Measurements from ENCODE around the gene TARBP1. TPM values are rescaled to one million over a fixed set of nuclear protein-coding genes. Genes with fewer than 3 reads are reported as not detected.
A peak's percentile ranks its signal among the peaks of the same experiment; 100 is the strongest.

TARBP1 gene
- total RNA-seq, 2 experiments from 2014 or later: 53.9 to 61.3 TPM

DNA sequence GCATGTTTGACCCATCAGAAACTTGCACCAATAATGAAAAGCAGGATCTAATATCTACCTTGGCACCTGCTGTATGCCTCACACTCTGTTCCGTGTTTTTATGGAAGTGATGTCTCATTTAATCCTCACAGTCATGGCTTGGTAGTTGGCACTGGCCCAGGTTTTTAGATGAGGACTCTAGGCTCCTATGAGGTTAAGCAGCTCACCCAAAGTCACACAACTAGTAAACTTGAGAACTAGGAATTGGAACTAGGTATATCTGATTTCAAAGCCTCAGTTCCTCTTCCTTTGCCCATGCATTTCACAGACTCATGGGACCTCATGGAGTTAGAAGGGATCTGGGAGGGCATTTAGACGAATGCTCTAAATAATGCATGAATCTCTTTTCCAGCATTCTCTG lies 21.3 kb upstream of the TARBP1 start:
- Mint-ChIP-seq H3K4me3 (no peak overlapping the region), H3K36me3 (ENCODE audit: low read depth) (peaks cover 14% of the 10 kb centered on the region), H3K9me3 (peaks cover 14% of the 10 kb centered on the region), H3K27ac (peak overlapping the region; percentile 82), H3K27me3 (peaks cover 6% of the 10 kb centered on the region), H3K4me1 (ENCODE audit: low read depth) (peaks cover 62% of the 10 kb centered on the region)
- TF ChIP-seq, protein P1, sequence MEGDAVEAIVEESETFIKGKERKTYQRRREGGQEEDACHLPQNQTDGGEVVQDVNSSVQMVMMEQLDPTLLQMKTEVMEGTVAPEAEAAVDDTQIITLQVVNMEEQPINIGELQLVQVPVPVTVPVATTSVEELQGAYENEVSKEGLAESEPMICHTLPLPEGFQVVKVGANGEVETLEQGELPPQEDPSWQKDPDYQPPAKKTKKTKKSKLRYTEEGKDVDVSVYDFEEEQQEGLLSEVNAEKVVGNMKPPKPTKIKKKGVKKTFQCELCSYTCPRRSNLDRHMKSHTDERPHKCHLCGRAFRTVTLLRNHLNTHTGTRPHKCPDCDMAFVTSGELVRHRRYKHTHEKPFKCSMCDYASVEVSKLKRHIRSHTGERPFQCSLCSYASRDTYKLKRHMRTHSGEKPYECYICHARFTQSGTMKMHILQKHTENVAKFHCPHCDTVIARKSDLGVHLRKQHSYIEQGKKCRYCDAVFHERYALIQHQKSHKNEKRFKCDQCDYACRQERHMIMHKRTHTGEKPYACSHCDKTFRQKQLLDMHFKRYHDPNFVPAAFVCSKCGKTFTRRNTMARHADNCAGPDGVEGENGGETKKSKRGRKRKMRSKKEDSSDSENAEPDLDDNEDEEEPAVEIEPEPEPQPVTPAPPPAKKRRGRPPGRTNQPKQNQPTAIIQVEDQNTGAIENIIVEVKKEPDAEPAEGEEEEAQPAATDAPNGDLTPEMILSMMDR (IDR thresholded peaks at IDR 0.05): no peak
- intact Hi-C loops (cut with micrococcal nuclease): loop anchor here (2.0 to 5.0 kb wide), 2 partner anchors 99 to 222 kb away; no protein-coding TSS in a partner anchor
- CTCF ChIA-PET: interaction anchor here (0.8 to 3.0 kb wide), 24 partner anchors 10 to 606 kb away, joined by 3 to 18 read pairs (median 5); partner anchors contain the start of gene IRF2BP2
- peak; percentile 55 for DNase-seq
- POLR2A ChIA-PET: interaction anchor here (0.5 to 4.0 kb wide), 12 partner anchors 13 to 464 kb away, joined by 3 to 27 read pairs (median 4); partner anchors contain the start of gene IRF2BP2
- ATAC-seq: no peak

DNA sequence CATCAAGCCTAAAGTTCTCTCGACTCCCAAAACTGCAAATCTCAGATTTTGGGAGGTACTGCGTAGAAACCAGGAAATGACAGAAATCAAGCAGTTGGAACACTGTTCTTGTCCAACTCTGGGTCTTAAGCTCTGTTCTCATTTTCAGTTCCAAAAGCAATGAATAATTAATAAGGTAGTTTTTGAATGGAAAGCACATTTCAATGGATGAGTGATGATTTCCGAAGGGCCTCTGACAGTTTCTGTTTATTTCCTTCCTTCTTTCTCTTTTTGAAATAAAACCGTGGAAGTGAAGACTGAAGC lies 20.9 kb upstream of the TARBP1 start:
- peak overlapping the region; percentile 82 for H3K27ac Mint-ChIP-seq
- H3K4me1 Mint-ChIP-seq (ENCODE audit: low read depth): peaks cover 62% of the 10 kb centered on the region
- H3K27me3 Mint-ChIP-seq: peaks cover 6% of the 10 kb centered on the region
- TF ChIP-seq, protein P1 (IDR thresholded peaks at IDR 0.05): no peak
- ATAC-seq: no peak
- no peak overlapping the region for H3K4me3 Mint-ChIP-seq
- H3K36me3 Mint-ChIP-seq (ENCODE audit: low read depth): peaks cover 14% of the 10 kb centered on the region
- intact Hi-C loops (cut with micrococcal nuclease): loop anchor here (2.0 to 10.0 kb wide), 5 partner anchors 99 to 577 kb away; no protein-coding TSS in a partner anchor
- CTCF ChIA-PET: interaction anchor here (0.6 to 3.0 kb wide), 36 partner anchors 9 to 917 kb away, joined by 3 to 18 read pairs (median 4); no protein-coding TSS in a partner anchor
- no peak for DNase-seq
- peaks cover 14% of the 10 kb centered on the region for H3K9me3 Mint-ChIP-seq
- POLR2A ChIA-PET: interaction anchor here (1.3 to 4.0 kb wide), 6 partner anchors 13 to 110 kb away, joined by 4 to 27 read pairs (median 4); partner anchors contain the start of gene IRF2BP2

DNA sequence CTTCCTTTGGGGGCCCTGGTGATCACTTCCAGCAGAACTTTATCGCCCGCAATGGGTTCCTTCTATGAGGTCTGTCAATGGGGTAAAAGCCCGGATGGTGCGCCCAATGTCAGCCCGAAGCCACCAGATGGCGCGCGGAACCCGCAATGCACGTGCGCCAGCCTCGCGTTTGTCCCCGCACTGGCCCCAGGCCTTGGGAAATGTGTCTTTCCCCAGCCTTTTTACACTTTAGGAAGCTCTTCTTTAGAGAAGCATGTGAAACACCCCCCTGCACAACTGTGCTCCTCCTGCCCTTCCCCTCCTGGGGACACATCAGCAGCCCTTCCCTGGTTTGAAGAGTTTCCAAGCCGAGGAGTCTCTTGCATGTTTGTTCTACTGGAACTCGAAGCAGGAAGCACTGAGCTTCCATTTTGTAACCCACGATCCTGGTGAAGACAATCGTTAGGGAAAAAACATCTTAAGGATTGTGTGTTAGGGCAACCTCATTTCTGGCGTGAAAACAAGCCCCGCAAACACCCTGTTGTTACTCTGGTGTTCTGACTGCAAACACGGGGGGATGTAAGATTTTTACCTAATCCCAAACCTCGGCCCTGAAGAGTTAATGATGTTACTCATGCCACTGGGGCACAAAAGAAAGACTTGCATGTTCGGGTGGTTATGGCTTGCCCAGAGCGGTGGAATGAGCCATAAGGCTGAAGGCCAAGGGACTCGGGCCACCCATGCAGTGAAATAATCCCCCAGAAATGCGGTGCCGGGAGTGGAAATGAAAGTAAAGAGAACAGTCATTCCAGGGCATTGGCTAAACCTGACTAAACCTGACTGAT lies 20.4 kb upstream of the TARBP1 start:
- peaks cover 64% of the 10 kb centered on the region for H3K4me1 Mint-ChIP-seq (ENCODE audit: low read depth)
- H3K27me3 Mint-ChIP-seq: peaks cover 6% of the 10 kb centered on the region
- peak; percentile 63 for ATAC-seq
- POLR2A ChIA-PET: interaction anchor here (0.8 to 4.0 kb wide), 7 partner anchors 12 to 268 kb away, joined by 3 to 27 read pairs (median 4); partner anchors contain the start of gene IRF2BP2
- intact Hi-C loops (cut with micrococcal nuclease): loop anchor here (5.0 to 10.0 kb wide), 3 partner anchors 345 to 578 kb away; no protein-coding TSS in a partner anchor
- peaks cover 14% of the 10 kb centered on the region for H3K36me3 Mint-ChIP-seq (ENCODE audit: low read depth)
- TF ChIP-seq, protein P1 (IDR thresholded peaks at IDR 0.05): peak; percentile 98
- H3K9me3 Mint-ChIP-seq: peaks cover 14% of the 10 kb centered on the region
- CTCF ChIA-PET: interaction anchor here (0.6 to 3.0 kb wide), 36 partner anchors 9 to 917 kb away, joined by 3 to 18 read pairs (median 4); no protein-coding TSS in a partner anchor
- peak; percentile 91 for DNase-seq
- no peak overlapping the region for H3K4me3 Mint-ChIP-seq
- peak overlapping the region; percentile 82 for H3K27ac Mint-ChIP-seq

DNA sequence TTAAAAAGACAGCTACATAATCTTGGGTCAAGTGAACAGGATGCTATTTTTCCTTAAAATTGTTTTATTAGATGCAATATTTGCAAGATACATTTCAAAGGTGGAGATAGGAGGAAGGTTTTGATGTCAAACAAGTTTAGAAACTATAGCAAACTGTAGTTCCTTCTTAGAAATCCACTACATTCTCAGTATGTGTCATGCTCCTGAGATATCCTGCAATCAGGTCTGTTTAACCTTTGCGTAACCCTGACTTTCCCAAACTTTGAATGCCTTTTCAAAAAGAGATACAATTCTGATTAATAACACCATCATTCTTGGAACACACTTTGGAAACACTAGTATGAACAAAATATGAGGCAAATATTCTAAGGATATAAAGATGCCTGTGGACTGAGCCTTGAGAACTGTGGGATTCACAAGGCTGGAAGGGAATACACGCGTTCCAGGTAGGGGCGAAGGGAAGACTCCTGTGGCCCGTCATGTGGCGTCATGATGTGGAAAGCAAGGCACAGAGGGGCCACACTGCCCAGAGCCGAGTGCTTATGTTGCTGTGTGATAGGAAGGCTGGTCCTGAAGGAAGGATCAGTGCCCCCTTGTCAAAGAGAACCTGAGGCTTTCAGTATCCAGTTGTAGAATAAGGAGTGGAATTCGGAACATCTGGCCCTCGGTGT lies 19.6 kb upstream of the TARBP1 start:
- DNase-seq (no peak), ATAC-seq (peak; percentile 1)
- ChIA-PET CTCF (interaction anchor here (0.8 to 3.0 kb wide), 20 partner anchors 9 to 592 kb away, joined by 3 to 18 read pairs (median 5); no protein-coding TSS in a partner anchor), POLR2A (interaction anchor here (0.8 to 4.0 kb wide), 6 partner anchors 20 to 269 kb away, joined by 3 to 27 read pairs (median 4); partner anchors contain the start of gene IRF2BP2)
- H3K36me3 Mint-ChIP-seq (ENCODE audit: low read depth): peaks cover 10% of the 10 kb centered on the region
- intact Hi-C loops (cut with micrococcal nuclease): loop anchor here (5.0 to 10.0 kb wide), 3 partner anchors 346 to 579 kb away; no protein-coding TSS in a partner anchor
- TF ChIP-seq, protein P1 (IDR thresholded peaks at IDR 0.05): no peak
- peaks cover 9% of the 10 kb centered on the region for H3K27me3 Mint-ChIP-seq
- peaks cover 8% of the 10 kb centered on the region for H3K9me3 Mint-ChIP-seq
- H3K4me3 Mint-ChIP-seq: no peak overlapping the region
- H3K27ac Mint-ChIP-seq: peak overlapping the region; percentile 10
- peaks cover 63% of the 10 kb centered on the region for H3K4me1 Mint-ChIP-seq (ENCODE audit: low read depth)

Measured in activated CD8-positive, alpha-beta T cell treated with anti-CD3 and anti-CD28 coated beads for 36 hours (primary cell).